LHCN-M2 (cell line): ENCODE data around the gene RHOT2. TPM values are rescaled to one million over a fixed set of nuclear protein-coding genes. Genes with fewer than 3 reads are reported as not detected.

Experiments
- DNase-seq: peaks from one replicate; pipeline ENCODE4 v3.0.0-alpha.2; 2012; ENCODE audit warnings: low read depth
- total RNA-seq: library from RNA; depleted of rRNA; stranded (reverse); fragments of >200 nt; gene quantifications from 2 replicates; pipeline ENCODE4 v1.2.3, GENCODE V29; 2014

The RHOT2 gene
- total RNA-seq, 1 experiment from 2014 or later, result 87.4 TPM

GRCh38 chr16:647173-647902 is 20.6 kb upstream of the RHOT2 start:
- no peak for DNase-seq

- peak; percentile 51 for DNase-seq
Observed at GRCh38 chr16:648071-648780, 19.7 kb upstream of the RHOT2 start.

GRCh38 chr16:648781-649589 is 18.9 kb upstream of the RHOT2 start, which contains the start of gene WDR90:
Gene WDR90, plus strand, starts transcription at chr16:649365. Its CDS starts 52 bp downstream, at chr16:649417.
- DNase-seq, result peak; percentile 85

- no peak for DNase-seq
Observed at GRCh38 chr16:649631-650030, 18.3 kb upstream of the RHOT2 start.

- DNase-seq, result no peak
Observed at GRCh38 chr16:651844-652243, 16.1 kb upstream of the RHOT2 start.

- DNase-seq, result no peak
Observed at GRCh38 chr16:652454-653305, 15.3 kb upstream of the RHOT2 start.

GRCh38 chr16:654034-654433 is 13.9 kb upstream of the RHOT2 start:
- no peak for DNase-seq

GRCh38 chr16:657487-657886 is 10.4 kb upstream of the RHOT2 start:
- no peak for DNase-seq

- DNase-seq, result no peak
Observed at GRCh38 chr16:658679-659571, 9.0 kb upstream of the RHOT2 start.

- no peak for DNase-seq
Observed at GRCh38 chr16:659618-660017, 8.3 kb upstream of the RHOT2 start.

- DNase-seq, result no peak
Observed at GRCh38 chr16:660132-660458, 7.8 kb upstream of the RHOT2 start.

- peak; percentile 70 for DNase-seq
Observed at GRCh38 chr16:660459-661183, 7.3 kb upstream of the RHOT2 start.

- DNase-seq, result no peak
Observed at GRCh38 chr16:661184-661821, 6.6 kb upstream of the RHOT2 start.

GRCh38 chr16:662095-662494 is 5.8 kb upstream of the RHOT2 start:
- DNase-seq, result no peak

- no peak for DNase-seq
Observed at GRCh38 chr16:662597-662996, 5.3 kb upstream of the RHOT2 start.

GRCh38 chr16:666572-666971 is 1.4 kb upstream of the RHOT2 start:
- DNase-seq, result no peak

- no peak for DNase-seq
Observed at GRCh38 chr16:667113-667779, 686 bp upstream of the RHOT2 start.

GRCh38 chr16:668519-669171 is 713 bp downstream of the RHOT2 start:
- DNase-seq, result no peak
